ENCODE results near the gene NUDT3.
"Not testable (repeated sequence)": the region's sequence is repeated elsewhere in the genome, so short reads cannot be mapped to it uniquely, and the experiment has no call there.

NUDT3 gene

GRCh38 chr6:34340394-34340793 is 52.1 kb downstream of the NUDT3 start:
- no peak for DNase-seq

DNA sequence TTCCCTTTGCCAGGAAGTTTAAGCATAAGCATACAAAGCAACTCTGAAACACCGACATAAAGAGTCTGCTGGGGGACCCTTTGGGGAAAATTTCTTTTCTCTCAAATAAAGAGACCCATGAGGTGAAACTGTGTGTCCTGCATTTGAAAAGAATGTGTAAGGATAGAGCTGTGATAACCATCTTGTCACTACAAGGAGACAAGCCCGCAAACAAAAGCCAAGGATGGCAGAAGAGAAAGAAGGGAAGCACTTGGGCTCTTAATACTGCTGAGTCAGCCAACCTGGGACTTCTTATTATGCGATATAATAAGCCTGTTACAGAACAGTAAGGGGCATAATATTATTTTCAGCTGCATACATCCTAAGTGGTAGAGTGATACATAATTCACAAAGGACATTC is 52.5 kb downstream of the NUDT3 start:
- DNase-seq = no peak

DNA sequence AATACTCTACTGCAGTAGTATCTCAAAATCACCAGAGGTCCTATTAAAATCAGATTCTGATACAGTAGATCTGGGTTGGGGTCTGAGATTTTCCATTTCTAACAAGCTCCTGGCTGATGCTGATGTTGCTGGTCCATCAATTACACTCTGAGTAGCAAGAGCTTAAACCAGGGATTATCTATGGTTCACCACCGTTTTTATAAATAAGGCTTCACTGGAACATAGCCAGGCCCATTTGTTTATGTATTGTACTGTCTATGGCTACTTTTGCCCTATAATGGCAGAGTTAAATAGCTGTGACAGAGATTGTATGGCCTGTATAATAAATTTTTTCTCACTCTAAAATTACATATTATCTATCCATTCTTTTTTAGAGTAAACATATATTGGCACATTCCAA is 53.0 kb downstream of the NUDT3 start:
- no peak for DNase-seq

- DNase-seq = no peak
These were observed 53.7 kb downstream of the NUDT3 start for GRCh38 chr6:34338811-34339210.

- no peak for DNase-seq
These were observed 54.1 kb downstream of the NUDT3 start for GRCh38 chr6:34338377-34338776.

DNA sequence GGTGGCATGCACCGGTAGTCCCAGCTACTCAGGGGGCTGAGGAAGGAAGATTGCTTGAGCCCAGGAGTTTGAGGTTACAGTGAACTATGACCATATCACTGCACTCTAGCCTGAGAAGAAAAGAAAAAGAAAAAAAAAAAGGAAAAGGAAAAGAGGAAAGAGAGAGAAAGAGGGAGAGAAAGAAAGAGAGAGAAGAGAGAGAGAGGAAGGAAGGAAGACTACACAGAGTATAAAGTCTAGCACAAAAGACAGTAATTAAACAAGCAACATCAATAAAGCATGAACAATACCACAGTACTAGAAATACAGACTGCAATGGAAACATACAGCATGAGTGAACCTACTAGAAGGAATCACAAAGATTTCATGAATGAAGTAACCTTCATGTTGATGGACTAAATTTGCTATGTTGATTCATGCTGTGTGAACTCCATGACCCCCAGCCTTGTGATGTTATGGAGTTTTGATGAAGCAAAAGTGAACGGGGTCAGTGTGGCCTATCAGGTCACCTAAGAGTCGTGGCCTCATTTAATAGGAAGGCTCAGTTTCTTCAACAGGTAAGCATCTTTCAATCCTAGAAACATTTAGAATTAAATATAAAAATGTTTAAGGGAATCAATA is 57.6 kb downstream of the NUDT3 start:
- DNase-seq = no peak

GRCh38 chr6:34333858-34334257 is 58.6 kb downstream of the NUDT3 start:
- DNase-seq = no peak

DNA sequence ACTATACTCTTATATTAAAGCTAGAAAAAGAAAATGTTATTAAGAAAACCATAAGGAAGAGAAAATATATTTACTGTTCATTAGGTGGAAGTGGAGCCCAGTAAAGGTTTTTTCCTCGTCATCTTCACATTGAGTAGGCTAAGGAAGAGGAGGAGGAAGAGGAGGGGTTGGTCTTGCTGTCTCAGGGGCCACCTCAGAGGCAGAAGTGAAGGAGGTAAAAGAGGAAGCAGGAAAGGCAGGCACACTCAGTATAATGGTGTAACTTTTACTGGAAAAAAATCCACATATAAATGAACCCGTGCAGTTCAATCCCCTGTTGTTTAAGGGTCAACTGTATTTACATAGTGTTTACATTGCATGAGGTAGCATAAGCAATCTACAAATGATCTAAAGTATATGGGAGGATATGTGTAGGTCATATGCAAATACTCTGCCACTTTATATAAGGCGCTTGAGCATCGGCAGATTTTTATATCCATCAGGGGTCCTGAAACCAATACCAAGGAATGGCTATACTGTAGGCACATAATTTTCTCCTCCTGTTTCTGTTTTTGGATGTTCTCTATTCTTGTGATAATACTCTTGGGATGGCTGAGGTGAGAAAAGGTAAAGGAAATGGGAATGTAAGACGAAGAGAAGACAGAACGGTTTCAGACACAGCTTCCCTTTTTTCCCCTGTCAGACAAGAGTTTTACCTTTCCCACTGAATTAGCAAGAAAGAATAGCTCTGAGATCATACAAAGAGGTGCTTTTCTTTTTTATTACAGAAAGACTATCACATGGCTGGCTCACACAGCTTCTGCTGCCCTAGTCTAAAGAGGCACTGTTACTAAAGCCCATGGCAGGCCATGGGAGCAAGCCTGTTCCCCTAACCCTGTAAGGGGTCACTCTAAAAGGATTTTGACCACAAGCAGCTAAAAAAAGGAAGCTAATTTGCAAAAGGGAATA is 59.9 kb downstream of the NUDT3 start:
- no peak for DNase-seq

- no peak for DNase-seq
These were observed 61.0 kb downstream of the NUDT3 start for GRCh38 chr6:34331371-34332050.

DNA sequence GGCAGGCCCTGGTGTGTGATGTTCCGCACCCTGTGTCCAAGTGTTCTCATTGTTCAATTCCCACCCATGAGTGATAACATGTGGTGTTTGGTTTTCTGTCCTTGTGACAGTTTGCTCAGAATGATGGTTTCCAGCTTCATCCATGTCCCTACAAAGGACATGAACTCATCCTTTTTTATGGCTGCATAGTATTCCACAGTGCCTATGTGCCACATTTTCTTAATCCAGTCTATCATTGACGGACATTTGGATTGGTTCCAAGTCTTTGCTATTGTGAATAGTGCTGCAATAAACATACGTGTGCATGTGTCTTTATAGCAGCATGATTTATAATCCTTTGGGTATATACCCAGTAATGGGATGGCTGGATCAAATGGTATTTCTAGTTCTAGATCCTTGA is 62.7 kb downstream of the NUDT3 start:
- not testable (repeated sequence) for DNase-seq

DNA sequence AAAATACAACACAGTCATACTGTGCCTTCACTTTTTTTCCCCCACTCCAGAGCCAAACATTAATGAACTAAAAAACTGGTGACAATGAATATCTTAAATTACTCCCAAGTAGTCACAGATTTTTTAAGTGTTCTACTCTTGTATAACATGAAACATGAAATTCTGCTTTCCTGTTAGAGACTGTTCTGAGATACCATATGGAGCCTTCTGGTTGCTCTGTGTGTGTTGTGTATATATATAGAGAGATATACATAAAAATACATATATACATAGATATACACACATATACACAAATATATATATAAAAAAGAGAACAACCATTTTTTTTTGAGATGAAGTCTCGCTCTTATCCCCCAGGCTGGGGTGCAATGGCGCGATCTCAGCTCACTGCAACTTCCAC is 63.5 kb downstream of the NUDT3 start:
- no peak for DNase-seq

GRCh38 chr6:34327313-34328205 is 64.9 kb downstream of the NUDT3 start:
- not testable (repeated sequence) for DNase-seq

DNA sequence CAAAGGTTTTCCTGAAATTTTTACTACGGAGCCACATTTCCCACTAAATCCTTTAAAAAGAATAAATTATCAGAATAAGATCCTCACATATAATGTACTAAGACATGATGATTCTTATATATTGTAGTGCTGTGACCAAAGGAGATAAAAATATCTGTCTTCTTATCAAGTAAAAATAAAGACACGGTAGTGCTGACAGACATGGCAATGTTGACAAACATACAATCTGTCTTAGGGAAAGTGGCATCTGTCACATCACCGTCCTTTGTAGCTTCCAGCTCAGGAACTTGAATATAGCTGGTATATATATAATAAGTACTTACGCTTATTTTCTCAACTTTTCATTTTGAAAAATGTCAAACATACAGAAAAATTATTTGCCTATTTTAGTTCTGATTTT is 66.8 kb downstream of the NUDT3 start:
- DNase-seq = no peak

DNA sequence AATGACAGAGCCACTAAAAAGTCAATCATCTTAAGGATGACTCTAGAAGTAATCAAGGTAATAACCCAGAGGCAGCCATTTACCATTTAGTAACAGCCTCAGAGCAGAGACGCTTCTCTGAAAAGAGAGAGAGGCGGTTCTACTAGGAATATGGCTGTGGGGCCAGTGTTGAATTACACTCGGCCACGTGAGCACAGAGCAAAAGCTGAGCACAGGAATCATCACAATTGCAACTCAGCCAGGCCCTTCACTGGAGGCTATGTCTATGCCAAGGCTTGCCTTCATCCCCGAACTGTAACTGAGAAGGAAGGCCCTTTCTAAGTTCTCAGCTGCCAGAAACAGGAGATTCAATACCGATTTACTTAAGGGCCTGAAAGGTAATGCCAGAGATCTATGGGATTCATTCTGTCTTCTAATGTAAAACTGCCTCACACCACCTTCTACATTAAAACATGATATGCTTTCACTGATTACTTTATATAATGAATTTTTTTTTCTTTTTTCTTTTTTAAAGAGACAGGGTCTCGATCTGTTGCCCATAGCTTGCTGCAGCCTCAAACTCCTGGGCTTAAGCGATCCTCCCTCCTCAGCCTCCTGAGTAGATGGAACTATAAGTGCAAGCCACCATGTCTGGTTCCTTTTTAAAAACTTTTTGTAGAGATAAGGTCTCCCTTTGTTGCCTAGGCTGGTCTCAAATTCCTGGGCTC is 67.6 kb downstream of the NUDT3 start:
- DNase-seq = no peak

DNA sequence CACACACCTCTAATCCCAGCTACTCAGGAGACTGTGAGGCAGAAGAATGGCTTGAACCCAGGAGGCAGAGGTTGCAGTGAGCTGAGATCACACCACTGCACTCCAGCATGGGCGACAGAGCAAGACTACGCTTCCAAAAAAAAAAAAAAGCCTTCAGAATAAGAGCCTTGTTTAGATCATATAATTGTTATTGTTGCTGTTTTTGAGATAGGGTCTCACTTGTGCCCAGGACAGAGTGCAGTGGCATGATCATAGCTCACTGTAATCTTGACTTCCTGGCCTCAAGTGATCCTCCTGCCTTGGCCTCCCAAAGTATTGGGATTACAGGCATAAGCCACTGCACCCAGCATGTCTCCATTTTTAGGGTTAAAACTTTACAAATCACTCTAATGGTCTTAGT is 68.2 kb downstream of the NUDT3 start:
- DNase-seq = not testable (repeated sequence)

GRCh38 chr6:34323300-34323699 is 69.2 kb downstream of the NUDT3 start:
- DNase-seq = no peak

- DNase-seq = no peak
These were observed 69.7 kb downstream of the NUDT3 start for GRCh38 chr6:34322732-34323131.

DNA sequence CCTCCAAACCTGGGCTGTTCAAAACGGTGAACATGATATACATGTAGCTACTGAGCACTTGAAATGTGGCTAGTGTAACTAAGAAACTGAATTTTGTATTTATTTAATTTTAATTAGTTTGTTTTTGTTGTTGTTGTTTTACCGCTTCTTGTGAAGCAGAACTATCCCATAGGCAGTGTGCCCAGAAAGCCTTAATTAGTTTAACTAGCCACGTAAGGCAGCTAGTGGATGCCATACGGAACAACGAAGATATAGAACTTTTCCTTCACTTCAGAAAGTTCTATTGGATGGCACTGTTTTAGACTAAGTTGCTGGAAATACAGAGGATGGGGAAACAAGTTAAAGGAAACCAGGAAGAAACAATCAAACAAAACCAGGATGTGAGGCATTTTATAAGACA is 70.6 kb downstream of the NUDT3 start:
- no peak for DNase-seq

DNA sequence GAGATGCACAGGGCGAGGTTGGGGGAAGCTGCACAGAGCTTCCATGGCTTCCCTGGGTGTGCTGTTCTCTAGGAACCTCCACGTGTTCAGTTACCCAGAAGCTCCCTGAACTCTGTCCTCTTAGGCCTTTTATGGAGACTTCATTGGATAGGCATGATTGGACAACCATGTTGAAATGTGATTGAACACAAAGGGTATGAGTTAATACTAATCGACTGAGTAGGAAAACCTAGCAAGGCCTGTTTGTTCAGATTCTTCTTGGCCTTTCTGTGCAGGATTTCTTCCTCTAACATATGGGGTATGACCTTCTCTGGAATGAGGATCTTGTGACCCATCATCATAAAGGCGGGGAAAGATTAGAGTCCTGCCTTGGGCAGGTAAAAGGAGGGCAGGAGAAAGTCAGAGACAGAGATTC is 73.0 kb downstream of the NUDT3 start:
- no peak for DNase-seq

DNA sequence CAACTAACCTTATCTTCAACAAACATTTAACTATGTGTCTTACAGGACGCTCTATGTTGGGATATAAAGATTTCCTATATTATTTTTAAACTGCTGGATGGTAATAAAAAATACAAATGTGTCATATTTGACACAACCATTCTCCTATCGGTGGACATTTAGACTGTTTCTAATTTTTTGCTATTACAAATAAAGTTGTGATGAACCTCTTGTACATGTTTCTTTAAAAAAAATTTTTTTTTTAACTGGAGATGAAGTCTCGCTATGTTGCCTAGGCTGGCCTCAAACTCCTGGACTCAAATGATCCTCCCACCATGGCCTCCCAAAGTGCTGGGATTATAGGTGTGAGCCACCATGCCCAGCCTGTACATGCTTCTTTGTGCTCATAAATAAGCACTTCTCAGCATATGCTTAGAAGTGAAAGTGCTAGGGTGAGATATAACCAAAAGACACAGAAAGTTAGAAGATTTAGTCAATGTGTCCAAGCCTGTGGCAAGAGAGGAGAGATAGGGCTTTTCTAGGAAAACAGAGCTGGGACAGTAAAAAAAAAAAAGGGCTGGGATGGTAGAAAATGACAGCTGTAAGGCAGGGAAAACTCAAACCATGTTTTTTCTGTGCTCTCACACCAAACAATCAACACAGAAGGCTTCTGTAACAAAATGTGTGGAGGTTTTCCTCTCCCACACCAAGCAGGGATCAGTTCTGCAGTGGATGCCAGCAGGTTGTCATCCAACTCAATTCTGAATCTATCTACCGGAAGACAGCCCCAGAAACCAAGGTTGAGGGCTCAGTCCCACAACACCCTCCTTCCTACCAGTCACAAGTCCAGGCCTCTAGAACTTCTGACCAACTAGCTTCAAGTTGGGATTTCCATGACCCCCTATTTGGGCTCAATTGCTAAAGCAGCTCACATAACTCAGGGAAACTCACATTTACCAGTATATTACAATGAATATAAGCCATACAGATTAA is 73.7 kb downstream of the NUDT3 start:
- DNase-seq = no peak
